Measurements from ENCODE around the gene RCBTB2.

DNA sequence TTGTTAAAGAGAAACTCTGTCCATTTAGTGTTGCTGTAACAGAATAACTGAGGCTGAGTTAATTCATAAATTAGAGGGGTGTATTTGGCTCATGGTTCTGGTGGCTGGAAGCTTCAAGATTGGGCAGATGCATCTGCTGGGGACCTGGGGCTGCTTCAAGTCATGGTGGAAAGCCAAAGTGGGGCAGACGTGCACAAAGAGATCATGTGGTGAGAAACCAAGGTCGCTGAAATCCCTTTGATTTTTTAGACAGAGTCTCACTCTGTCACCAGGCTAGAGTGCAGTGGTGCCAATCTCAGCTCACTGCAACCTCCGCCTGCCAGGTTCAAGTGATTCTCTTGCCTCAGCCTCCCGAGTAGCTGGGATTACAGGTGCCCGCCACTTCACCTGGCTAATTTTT lies 46.0 kb downstream of the RCBTB2 start:
- TF ChIP-seq, protein P1, sequence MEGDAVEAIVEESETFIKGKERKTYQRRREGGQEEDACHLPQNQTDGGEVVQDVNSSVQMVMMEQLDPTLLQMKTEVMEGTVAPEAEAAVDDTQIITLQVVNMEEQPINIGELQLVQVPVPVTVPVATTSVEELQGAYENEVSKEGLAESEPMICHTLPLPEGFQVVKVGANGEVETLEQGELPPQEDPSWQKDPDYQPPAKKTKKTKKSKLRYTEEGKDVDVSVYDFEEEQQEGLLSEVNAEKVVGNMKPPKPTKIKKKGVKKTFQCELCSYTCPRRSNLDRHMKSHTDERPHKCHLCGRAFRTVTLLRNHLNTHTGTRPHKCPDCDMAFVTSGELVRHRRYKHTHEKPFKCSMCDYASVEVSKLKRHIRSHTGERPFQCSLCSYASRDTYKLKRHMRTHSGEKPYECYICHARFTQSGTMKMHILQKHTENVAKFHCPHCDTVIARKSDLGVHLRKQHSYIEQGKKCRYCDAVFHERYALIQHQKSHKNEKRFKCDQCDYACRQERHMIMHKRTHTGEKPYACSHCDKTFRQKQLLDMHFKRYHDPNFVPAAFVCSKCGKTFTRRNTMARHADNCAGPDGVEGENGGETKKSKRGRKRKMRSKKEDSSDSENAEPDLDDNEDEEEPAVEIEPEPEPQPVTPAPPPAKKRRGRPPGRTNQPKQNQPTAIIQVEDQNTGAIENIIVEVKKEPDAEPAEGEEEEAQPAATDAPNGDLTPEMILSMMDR (IDR thresholded peaks at IDR 0.05): no peak
- no peak for TF ChIP-seq POLR2A (IDR thresholded peaks at IDR 0.05)
